ENCODE data around the gene NTN5.

DNA sequence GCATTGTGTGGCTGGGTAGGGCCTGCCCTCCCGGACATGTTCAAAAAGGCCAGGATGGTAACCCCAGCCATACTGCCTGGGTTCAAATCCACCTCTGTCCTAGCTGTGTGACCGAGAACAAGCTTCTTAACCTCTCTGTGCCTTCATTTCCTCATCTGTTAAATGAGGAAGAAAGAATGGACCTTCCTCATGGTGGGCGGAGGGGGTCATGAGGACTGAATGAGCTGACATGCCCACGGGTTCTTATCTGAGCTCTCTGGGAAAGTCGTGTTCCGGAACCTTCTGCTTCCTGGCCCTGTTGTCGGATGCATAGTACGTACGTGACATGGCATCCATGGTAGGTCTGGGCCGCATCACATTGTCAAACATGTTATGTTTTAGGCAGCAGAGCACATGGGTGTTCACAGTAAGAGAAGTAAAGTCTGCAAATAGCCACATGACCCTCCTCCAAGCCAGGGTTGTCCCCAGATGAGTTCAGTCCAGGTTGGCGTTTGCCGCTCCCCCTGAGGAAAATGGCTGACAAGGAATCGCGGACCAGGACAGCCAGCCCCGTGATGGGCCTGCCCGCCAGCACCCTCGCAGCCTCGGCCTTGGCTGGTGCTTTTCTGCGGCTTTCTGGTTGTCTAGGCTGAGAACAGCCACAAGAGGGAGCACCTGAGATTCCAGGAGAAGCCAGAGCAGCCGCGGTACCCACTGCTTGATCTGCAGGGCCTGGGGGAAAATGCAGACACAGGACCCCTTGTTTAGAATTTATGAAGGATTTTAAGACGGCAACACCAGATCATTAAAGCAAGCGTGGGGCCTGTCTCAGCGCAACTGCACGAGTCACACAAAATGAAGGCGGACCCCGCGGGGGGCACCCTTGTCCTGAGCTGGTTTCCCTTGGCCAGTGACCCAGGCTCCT lies 2.4 kb upstream of the NTN5 start:
- TF ChIP-seq, protein P1, sequence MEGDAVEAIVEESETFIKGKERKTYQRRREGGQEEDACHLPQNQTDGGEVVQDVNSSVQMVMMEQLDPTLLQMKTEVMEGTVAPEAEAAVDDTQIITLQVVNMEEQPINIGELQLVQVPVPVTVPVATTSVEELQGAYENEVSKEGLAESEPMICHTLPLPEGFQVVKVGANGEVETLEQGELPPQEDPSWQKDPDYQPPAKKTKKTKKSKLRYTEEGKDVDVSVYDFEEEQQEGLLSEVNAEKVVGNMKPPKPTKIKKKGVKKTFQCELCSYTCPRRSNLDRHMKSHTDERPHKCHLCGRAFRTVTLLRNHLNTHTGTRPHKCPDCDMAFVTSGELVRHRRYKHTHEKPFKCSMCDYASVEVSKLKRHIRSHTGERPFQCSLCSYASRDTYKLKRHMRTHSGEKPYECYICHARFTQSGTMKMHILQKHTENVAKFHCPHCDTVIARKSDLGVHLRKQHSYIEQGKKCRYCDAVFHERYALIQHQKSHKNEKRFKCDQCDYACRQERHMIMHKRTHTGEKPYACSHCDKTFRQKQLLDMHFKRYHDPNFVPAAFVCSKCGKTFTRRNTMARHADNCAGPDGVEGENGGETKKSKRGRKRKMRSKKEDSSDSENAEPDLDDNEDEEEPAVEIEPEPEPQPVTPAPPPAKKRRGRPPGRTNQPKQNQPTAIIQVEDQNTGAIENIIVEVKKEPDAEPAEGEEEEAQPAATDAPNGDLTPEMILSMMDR (IDR thresholded peaks at IDR 0.05 in 8 of 11, conservative IDR thresholded peaks at IDR 0.05 in 3 of 11): peak; percentile 64 to 93 (median 89)
- no peak for TF ChIP-seq POLR2A (IDR thresholded peaks at IDR 0.05)
- TF ChIP-seq POLR2AphosphoS5 (IDR thresholded peaks at IDR 0.05): peak; percentile 53 to 80 (median 72)
